ENCODE measurements around the gene VAPB. TPM values are rescaled to one million over a fixed set of nuclear protein-coding genes. Genes with fewer than 3 reads are reported as not detected.
A peak's percentile ranks its signal among the peaks of the same experiment; 100 is the strongest.

VAPB gene
- total RNA-seq, 1 donor from 2014 or later = 55.3 TPM

- peaks cover 3% of the 10 kb centered on the region for H3K4me1 Mint-ChIP-seq (ENCODE audit: low read depth)
- DNase-seq (ENCODE audit: low spot score) = no peak
- no peaks in the 10 kb centered on the region for H3K27me3 Mint-ChIP-seq (ENCODE audit: low read depth)
- no peak overlapping the region for H3K27ac Mint-ChIP-seq (ENCODE audit: unreplicated experiment)
- H3K9me3 Mint-ChIP-seq (ENCODE audit: low read depth) = no peaks in the 10 kb centered on the region
- H3K36me3 Mint-ChIP-seq (ENCODE audit: low read depth) = no peaks in the 10 kb centered on the region
- TF ChIP-seq, protein P1, sequence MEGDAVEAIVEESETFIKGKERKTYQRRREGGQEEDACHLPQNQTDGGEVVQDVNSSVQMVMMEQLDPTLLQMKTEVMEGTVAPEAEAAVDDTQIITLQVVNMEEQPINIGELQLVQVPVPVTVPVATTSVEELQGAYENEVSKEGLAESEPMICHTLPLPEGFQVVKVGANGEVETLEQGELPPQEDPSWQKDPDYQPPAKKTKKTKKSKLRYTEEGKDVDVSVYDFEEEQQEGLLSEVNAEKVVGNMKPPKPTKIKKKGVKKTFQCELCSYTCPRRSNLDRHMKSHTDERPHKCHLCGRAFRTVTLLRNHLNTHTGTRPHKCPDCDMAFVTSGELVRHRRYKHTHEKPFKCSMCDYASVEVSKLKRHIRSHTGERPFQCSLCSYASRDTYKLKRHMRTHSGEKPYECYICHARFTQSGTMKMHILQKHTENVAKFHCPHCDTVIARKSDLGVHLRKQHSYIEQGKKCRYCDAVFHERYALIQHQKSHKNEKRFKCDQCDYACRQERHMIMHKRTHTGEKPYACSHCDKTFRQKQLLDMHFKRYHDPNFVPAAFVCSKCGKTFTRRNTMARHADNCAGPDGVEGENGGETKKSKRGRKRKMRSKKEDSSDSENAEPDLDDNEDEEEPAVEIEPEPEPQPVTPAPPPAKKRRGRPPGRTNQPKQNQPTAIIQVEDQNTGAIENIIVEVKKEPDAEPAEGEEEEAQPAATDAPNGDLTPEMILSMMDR (IDR thresholded peaks at IDR 0.05) = no peak
- H3K4me3 Mint-ChIP-seq (ENCODE audit: unreplicated experiment) = no peak overlapping the region
Measured at GRCh38 chr20:58467572-58468527, 78.8 kb downstream of the VAPB start.

DNA sequence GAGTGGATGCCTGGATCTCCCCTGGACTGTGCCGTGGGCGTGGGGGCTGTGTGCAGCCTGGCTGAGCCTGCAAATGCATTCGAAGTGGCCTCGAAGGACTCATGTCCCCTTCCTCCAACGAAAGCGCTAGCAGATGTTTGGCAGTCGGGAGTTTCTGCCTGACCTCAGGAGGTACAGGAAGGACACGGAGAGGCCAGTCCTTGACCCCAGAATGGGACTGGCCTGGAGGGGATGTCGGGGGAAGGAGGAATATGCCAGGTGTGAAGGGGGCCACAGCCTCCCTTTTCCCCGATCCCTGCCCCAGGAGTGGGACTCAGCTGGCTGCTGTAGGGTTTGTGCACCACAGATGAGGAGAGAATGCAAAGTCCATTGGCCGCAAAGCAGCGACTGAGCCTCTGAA, 80.6 kb downstream of the VAPB start:
- Mint-ChIP-seq H3K4me1 (ENCODE audit: low read depth) (peaks cover 3% of the 10 kb centered on the region), H3K27me3 (ENCODE audit: low read depth) (no peaks in the 10 kb centered on the region), H3K36me3 (ENCODE audit: low read depth) (no peaks in the 10 kb centered on the region), H3K4me3 (ENCODE audit: unreplicated experiment) (no peak overlapping the region), H3K9me3 (ENCODE audit: low read depth) (no peaks in the 10 kb centered on the region), H3K27ac (ENCODE audit: unreplicated experiment) (no peak overlapping the region)
- TF ChIP-seq, protein P1 (IDR thresholded peaks at IDR 0.05) = no peak
- no peak for DNase-seq (ENCODE audit: low spot score)

DNA sequence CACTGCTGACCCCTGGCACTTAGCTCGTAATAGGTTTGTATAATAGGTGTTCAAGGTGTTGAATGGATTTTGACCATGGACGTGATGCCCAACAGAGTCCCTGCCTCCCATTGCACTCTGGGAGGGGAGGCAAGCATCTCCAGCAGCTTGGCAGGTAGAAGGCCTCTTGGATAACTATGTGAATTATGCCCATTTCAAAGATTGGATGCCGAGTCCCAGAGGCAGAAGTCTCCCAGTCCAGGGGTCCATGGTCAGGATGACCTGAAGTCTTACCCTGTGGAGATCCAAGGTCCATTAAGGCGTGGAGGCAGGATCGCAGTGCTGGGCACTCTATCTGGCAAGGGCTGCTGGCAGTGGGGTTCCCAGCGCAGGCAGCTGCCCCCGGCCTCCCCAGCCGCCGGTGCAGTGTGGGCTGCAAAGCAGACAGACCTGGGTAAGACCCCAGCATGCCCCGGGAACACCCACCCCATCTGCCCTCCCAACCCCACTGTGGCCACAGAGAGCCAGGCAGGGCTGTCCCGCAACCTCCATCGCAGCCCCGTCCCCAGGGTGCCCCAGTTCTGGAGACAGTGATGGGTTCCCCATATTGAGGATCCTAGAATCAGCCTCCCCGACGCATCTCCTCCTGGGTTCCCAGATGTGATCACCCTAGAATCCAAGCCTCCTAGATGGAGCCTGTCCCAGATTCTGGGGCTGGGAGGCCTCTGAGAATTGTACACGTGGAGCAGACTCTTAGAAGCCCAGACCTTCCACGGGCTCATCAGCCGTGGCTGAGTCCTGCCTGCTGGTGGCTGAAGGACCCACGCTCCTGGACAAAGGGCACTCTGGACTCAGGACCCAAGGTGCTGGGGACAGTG, 81.5 kb downstream of the VAPB start:
- TF ChIP-seq, protein P1 (IDR thresholded peaks at IDR 0.05) = no peak
- H3K9me3 Mint-ChIP-seq (ENCODE audit: low read depth) = no peaks in the 10 kb centered on the region
- DNase-seq (ENCODE audit: low spot score) = no peak
- H3K27ac Mint-ChIP-seq (ENCODE audit: unreplicated experiment) = no peak overlapping the region
- no peak overlapping the region for H3K4me3 Mint-ChIP-seq (ENCODE audit: unreplicated experiment)
- no peaks in the 10 kb centered on the region for H3K36me3 Mint-ChIP-seq (ENCODE audit: low read depth)
- H3K27me3 Mint-ChIP-seq (ENCODE audit: low read depth) = no peaks in the 10 kb centered on the region
- peaks cover 3% of the 10 kb centered on the region for H3K4me1 Mint-ChIP-seq (ENCODE audit: low read depth)

- H3K4me3 Mint-ChIP-seq (ENCODE audit: unreplicated experiment) = no peak overlapping the region
- TF ChIP-seq, protein P1 (IDR thresholded peaks at IDR 0.05) = peak; percentile 27
- no peak overlapping the region for H3K27ac Mint-ChIP-seq (ENCODE audit: unreplicated experiment)
- peaks cover 1% of the 10 kb centered on the region for H3K36me3 Mint-ChIP-seq (ENCODE audit: low read depth)
- peaks cover 3% of the 10 kb centered on the region for H3K4me1 Mint-ChIP-seq (ENCODE audit: low read depth)
- H3K9me3 Mint-ChIP-seq (ENCODE audit: low read depth) = no peaks in the 10 kb centered on the region
- DNase-seq (ENCODE audit: low spot score) = no peak
- H3K27me3 Mint-ChIP-seq (ENCODE audit: low read depth) = no peaks in the 10 kb centered on the region
Measured at GRCh38 chr20:58471193-58472164, 82.5 kb downstream of the VAPB start.

Data from chondrocyte (in vitro differentiated cells).